Fibroblast of mammary gland (primary cell): ENCODE results near the gene LACRT.

Experiments used
- DNase-seq: peaks from one replicate; pipeline ENCODE4 v3.0.0-alpha.2; 2010; ENCODE audit warnings: low read depth
- H3K4me3 ChIP-seq: 2 replicates; pipeline ENCODE4 v1.5.1; 2011; ENCODE audit warnings: low read depth, mild to moderate bottlenecking, low read length, moderate library complexity; ENCODE audit not compliant: control insufficient read depth
- CTCF ChIP-seq: conservative IDR thresholded peaks from 2 replicates; pipeline ENCODE4 v1.5.1; 2011; ENCODE audit warnings: low read depth, low read length, inconsistent platforms; ENCODE audit not compliant: control insufficient read depth, insufficient read depth

LACRT gene

GRCh38 chr12:54602661-54603060 lies 32.0 kb downstream of the LACRT start:
- TF ChIP-seq CTCF: no peak
- no peak overlapping the region for H3K4me3 ChIP-seq
- no peak for DNase-seq

GRCh38 chr12:54601841-54602240 lies 32.9 kb downstream of the LACRT start:
- no peak overlapping the region for H3K4me3 ChIP-seq
- TF ChIP-seq CTCF: no peak
- DNase-seq: peak; percentile 21

- TF ChIP-seq CTCF: no peak
- no peak for DNase-seq
- no peak overlapping the region for H3K4me3 ChIP-seq
These were observed 35.7 kb downstream of the LACRT start for GRCh38 chr12:54598970-54599369.

- peak; percentile 65 for DNase-seq
- H3K4me3 ChIP-seq: no peak overlapping the region
- TF ChIP-seq CTCF: peak; percentile 94
These were observed 38.2 kb downstream of the LACRT start for GRCh38 chr12:54596526-54596946.

- H3K4me3 ChIP-seq: no peak overlapping the region
- no peak for TF ChIP-seq CTCF
- DNase-seq: no peak
These were observed 39.2 kb downstream of the LACRT start for GRCh38 chr12:54595471-54595870.

- TF ChIP-seq CTCF: no peak
- no peak for DNase-seq
- no peak overlapping the region for H3K4me3 ChIP-seq
These were observed 41.0 kb downstream of the LACRT start for GRCh38 chr12:54593725-54594124.

- no peak overlapping the region for H3K4me3 ChIP-seq
- no peak for TF ChIP-seq CTCF
- DNase-seq: peak; percentile 35
These were observed 41.6 kb downstream of the LACRT start for GRCh38 chr12:54593135-54593534.
